ENCODE results near the gene PTPRM.

Gene PTPRM

DNA sequence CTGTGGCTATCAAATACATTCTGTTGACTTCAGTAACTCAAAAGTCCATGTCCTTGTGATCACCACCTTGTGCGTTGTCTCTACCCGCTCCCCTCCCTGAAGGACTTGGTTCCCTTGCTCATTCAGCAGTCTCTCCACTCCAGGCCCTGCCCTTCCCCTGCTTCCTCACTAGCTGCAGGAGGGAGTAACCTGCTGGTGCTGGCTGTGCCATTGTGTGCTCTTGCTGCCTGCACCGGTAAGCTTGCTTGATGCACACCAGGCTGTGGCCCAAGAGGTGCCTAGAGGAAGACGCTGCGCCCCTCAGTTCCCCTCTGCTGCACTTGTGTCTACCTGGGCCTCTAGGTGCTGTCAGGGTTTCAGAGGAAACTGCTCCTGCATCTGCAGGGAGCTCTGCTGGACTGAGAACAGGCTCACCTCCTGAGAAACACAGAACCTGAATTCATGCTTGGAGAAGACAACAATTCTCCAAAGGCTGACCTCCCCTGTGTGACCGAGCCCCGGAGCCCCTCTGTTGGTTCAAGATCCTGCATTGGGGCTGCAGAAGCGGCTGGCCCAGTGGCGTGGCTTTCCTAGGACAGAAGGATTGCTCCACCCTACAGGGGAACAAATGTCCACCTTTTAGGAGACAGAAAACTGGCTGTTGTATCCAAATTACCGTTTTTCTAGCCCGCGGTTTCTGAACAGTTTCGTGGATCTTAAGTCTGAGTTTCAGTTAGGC, 33.6 kb downstream of the PTPRM start:
- DNase-seq = no peak

GRCh38 chr18:7601246-7601615, 34.1 kb downstream of the PTPRM start:
- no peak for DNase-seq

DNA sequence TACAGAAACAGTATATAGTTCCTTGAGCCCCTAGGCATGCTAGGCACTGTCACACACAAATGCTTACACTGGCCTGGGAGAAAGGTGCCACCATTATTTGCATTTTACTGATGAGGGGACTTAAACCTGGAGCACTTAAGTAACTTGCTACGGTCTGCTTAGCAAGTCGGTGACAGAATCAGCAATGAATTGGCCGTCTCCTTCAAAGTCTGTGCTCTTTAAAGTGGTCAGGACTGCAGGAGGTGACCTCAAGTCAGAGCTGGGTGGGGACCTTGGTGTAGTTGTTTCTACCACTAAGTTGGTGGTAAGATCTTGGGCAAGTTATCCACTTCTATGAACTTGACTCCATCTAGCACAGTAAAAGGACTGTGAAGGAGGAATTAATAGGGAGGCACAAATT, 34.8 kb downstream of the PTPRM start:
- DNase-seq = no peak

DNA sequence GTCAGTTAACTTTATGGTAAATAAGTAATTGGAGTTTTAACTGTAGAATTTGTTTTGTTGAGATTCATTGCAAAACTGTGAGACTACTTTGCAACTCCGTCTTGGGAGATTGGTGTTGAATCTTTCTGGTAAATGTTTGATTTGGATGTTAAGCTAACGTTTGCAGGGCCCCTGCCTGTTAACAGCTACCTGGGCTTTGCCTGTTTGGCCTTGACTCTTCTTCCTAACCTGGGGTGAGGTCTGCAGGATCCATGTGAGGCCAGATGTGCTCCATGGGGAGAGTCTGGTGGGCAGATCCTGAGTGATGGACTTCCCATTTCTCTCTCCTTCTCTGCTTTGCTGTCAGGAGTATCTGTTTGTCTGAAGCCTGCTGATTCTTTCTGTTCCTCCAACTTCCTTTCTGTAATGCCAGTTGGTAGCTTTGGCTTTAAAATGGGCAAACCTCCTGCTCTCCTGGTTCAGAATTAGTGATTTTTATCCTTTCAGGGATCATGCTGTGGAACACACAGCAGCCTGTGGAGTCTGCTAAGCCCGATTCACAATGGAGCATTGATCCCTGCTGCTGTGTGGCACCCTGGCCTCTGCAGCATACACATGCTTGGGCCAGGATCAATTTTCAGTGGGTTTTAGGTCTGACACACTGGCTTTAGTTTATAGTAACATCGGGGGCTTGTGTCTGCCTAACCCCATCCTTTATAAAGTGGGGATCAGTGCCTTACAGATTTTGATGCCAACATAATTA, 36.3 kb downstream of the PTPRM start:
- no peak for DNase-seq

DNA sequence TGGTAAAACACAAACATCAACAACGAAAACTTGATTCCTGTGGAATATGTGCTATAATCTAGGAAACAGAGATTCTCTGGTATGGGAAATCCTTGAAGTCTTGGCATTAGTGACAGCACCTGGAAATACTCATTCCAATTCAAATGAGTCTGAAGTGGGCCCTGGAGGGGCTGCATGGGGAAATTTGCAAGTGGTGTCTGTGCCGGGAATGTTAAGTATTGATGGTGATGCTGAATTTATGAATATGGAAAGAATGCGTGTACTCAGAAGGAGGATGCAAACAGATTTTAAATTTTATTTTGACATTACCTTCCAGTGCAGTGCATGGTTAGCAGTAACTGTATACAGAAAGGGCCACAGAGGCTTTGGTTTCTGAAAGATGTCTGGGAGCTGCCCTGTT, 37.2 kb downstream of the PTPRM start:
- no peak for DNase-seq

- DNase-seq = no peak
Measured at GRCh38 chr18:7605705-7606104, 38.6 kb downstream of the PTPRM start.

DNA sequence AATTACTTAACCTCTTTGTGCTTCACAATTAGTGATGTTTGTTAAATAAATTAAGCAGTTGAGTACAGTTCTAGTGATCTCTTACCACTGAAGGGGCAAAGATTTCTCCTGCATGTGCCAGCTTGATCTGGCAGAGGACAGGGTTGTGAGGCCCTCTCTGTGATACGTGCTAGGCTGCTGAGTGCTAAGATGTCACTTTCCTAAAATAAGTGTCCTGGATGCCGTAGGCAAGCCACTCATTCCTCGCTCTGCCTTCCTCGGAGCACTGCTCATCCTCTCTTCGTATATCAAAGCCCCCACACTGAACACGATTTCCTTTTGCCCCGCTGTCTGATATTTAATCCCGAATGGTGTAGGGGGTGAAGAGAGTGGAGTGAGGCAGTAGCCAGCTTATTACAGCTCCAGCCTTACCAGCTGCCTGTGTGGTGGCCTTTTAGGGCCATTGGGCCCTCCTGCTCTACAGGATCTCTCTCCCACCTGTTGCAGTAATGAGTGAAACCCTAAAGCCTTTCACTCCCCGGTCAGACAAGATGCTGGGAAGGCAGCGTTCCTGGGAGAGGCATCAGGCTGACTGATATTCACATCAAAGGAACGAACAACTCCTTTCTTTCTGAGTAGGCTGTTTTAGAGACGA, 40.5 kb downstream of the PTPRM start:
- DNase-seq = no peak

DNA sequence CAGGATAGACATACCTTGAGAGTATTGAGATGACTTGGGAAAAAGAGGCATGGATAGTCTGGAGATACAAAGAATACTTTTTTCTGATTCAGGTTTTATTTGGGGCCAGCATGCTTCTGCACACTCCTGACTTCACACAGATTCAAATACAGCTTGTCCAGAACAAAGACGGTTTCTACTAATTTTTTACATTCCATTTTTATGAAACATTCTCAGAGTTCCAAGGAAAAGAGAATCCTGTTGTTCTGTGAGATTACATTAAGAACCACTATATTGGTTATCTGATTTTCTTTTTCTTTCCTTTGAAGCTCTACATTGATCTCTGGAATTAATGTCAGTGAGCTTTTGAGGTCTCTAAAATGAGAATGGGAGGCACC, 41.0 kb downstream of the PTPRM start:
- no peak for DNase-seq

- DNase-seq = no peak
Measured at GRCh38 chr18:7608781-7609201, 41.7 kb downstream of the PTPRM start.

- DNase-seq = no peak
Measured at GRCh38 chr18:7609617-7610016, 42.5 kb downstream of the PTPRM start.

GRCh38 chr18:7614042-7614441, 46.9 kb downstream of the PTPRM start:
- DNase-seq = no peak

DNA sequence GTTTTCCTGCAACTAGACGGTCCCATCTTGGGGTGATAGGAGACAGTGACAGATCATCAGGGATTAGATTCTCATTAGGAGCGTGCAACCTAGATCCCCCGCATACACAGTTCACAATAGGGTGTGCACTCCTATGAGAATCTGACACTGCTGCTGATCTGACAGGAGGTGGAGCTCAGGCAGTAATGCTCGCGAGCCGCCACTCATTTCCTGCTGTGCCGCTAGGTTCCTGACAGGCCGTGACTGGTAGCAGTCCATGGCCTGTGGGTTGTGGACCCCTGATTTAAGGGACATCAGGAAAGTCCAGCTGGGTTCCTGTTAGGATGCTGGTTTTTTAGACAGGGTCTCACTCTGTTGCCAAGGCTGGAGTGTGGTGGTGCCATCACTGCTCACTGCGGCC, 48.7 kb downstream of the PTPRM start:
- DNase-seq = no peak

GRCh38 chr18:7616661-7617060, 49.5 kb downstream of the PTPRM start:
- DNase-seq = no peak

- no peak for DNase-seq
Measured at GRCh38 chr18:7617738-7618422, 50.8 kb downstream of the PTPRM start.

- no peak for DNase-seq
Measured at GRCh38 chr18:7618891-7619442, 51.9 kb downstream of the PTPRM start.

GRCh38 chr18:7619676-7620075, 52.6 kb downstream of the PTPRM start:
- DNase-seq = no peak

DNA sequence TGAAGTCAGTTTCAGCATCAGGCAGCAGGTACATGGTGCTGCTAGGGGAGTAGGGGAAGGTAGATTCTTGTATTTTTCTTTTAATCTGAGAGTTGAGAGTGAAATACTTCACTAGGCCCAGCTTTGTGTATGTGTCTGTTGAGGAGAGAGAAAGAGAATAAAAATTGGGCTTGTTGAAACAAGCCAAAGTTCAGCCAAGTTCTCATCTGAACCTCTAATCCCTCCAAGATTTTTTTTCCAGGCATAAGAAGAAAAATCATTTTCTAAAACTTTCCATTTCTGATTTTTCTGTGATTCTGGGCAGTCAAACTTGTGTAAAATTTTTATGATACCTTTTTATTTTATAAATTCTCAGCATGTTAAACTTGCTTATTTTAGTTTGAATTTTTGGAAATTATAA, 55.6 kb downstream of the PTPRM start:
- DNase-seq = no peak

DNA sequence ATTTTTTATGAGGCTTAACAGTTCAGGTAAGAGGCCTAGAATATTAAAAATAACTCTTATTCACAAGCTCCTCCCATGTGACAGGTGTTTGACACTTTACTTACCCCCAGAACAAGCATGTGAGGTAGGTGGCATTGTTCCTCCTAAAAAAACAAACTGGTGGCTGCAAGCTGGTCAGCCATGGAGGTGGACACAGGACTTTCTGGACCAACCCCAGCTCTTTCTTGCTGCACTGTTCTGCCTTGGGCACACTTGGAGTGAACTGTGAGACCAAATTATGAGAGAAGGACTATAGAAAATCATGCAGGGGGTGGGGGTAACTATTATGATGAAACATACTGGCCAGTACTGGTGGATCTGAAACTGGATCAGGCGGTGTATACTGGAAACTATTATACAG, 56.6 kb downstream of the PTPRM start:
- DNase-seq = no peak

DNA sequence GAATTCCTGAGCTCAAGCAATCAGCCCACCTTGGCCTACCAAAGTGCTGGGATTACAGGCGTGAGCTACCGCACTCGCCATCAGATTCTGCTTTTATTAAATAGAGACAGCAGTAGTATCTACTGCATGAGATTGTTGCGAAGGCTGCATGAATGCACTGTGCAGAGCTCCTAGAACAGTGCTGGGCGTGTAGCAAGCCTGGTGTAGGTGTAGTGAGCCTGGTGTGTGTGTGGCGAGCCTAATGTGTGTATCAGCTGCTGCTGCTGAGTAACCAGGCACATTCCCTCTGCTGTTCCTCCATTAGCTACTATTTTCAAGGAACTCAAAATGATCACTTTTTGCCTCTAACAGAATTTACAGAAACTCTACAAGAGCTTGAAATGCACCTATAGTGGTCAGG, 57.6 kb downstream of the PTPRM start:
- DNase-seq = no peak

DNA sequence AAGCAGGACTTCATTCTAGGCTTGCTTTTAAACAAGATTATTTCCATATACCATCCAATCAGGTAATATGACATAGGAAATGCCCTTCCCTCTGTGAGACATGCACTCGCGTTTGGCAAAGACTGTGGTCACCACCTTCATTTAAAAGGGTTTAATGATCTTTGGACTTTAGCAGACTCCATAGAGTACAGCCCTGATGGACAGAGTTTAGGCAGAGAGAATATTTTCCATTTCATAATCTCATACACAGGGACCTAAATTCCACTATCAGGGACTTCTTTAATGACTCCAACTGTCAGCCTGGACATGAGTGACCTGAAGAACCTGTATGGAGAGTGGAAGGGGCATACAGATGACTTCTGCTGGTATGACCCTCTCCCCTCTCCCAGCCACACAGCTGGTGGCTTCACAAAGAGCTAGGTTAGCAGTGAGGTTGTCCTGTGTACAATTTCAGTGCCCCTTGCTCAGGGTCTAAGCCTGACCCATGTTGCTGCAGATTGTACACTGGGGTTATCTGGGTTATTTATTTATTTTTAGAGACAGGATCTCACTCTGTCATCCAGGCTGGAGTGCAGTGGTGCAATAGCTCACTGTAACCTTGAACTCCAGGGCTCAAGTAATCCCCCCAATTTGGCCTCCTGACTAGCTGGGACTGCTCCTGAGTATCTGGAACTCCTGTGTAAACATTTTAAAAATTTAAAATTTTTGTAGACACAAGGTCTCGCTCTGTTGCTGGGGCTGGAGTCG, 59.2 kb downstream of the PTPRM start:
- no peak for DNase-seq

DNA sequence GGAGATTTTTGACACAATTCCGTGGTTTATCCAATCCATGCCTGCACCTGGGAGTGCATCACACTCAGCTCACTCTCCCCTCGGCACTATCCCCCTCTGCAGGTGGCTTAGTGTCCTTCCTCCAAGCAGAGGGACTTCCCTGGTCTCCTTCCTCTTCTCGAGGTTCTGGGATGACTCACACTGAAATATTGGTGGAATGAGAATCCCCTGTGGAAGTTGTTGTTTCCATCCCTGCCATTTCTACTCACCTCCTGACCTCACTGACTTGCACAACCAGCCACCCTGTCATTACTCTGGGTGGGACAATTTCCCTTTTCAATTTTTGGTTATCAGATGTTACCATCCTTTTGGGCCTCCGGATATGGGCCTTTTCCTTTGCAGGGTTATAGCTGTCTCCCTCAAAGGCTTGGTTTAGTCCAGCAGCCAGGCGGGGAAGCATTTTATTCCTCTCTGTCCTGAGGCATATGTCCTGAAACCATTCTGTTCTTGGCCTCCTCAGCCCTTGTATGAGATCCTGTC, 59.9 kb downstream of the PTPRM start:
- DNase-seq = no peak

- no peak for DNase-seq
Measured at GRCh38 chr18:7629416-7629815, 62.3 kb downstream of the PTPRM start.
